HG02973 (cell line): ENCODE data around the gene CEMIP.

Source experiments
- ATAC-seq: cut with Tn5 transposase; IDR thresholded peaks from one replicate; pipeline ENCODE4 v1.9.1; 2021; ENCODE audit warnings: moderate library complexity; ENCODE audit not compliant: unreplicated experiment

Gene CEMIP

DNA sequence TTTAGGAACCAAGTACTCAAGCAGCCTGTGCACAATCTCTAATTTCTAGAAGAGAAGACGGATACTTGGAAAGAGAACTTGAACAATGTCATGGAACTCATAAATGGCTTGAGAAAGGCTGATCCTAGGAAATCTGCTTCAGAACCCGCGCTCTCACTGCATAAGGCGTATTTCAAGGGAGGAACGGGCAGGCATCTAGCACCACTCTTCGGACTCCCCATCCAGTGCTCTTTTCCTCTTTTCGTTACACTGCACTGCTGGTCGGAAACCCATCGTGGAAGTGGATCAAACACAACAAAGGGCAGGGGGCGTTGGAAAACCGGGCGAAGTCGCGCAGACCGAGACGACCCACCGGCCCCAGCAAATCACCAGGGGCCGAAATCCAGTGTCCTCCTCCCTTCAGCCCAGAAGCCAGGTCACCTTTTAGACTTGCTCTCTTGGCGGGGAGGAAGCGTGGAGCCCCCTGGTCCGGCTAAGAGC lies 221.0 kb downstream of the CEMIP start:
- ATAC-seq, result no peak

DNA sequence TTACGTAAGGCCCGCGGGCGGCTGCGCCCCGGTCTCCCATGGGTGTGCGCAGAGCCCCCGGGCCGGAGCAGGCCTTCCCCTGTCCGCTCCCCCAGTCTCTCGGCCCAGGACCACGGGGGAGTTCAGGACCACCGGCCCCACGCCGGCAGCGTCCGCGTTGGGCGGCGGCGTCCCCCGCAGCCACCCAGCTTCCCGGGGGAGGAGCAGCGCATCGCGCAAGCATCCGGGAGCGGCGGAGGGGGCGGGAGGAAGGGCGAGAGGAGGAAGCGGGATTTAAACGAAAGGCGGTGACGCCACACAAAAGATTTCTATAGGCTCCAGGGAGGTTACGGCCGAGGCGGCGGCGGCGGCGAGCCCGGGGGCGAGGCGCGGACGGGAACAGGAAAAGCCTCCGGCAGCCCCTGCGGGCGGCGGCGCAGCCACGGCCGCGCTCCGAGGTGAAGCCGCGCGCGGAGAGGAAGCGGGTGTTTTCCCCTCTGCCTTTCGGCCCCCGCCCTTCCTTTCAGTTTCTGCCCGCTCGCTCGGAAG lies 221.5 kb downstream of the CEMIP start, which contains the start of gene TLNRD1:
Gene TLNRD1, plus strand, starts transcription at position 300 of the 528 bp plus-strand sequence. CDS start 1,349 bp downstream, outside the sequence.
- ATAC-seq, result peak; percentile 52
